Astrocyte (in vitro differentiated cells and primary cell): Measurements from ENCODE around the gene RAI2. TPM values are rescaled to one million over a fixed set of nuclear protein-coding genes. Genes with fewer than 3 reads are reported as not detected.
A peak's percentile ranks its signal among the peaks of the same experiment; 100 is the strongest.

ENCODE experiments used
- DNase-seq: peaks from one replicate; pipeline ENCODE4 v3.0.0-alpha.2; 2010; ENCODE audit warnings: low read depth
- FAIRE-seq: peaks from 2 replicates; lab custom pipeline; 2011; peaks lifted over from hg19 to GRCh38; lab: Jason Lieb, UNC
- H2AFZ ChIP-seq: 2 replicates; pipeline ENCODE4 v1.6.0; 2012; ENCODE audit warnings: low read depth, low read length, inconsistent platforms
- H3K27ac ChIP-seq: 2 replicates; pipeline ENCODE4 v1.5.1; 2011; ENCODE audit warnings: low read depth, low read length, inconsistent platforms
- H3K27me3 ChIP-seq: 2 replicates; pipeline ENCODE4 v1.6.0; 2011; ENCODE audit warnings: low read length, inconsistent platforms; ENCODE audit not compliant: insufficient read depth
- H3K36me3 ChIP-seq: 2 replicates; pipeline ENCODE4 v1.5.1; 2011; ENCODE audit warnings: low read length, inconsistent platforms; ENCODE audit not compliant: insufficient read depth
- H3K4me1 ChIP-seq: 2 replicates; pipeline ENCODE4 v1.5.1; 2011; ENCODE audit warnings: low read length, inconsistent platforms; ENCODE audit not compliant: insufficient read depth
- H3K4me2 ChIP-seq: 2 replicates; pipeline ENCODE4 v1.6.0; 2012; ENCODE audit warnings: low read length, inconsistent platforms
- H3K4me3 ChIP-seq: 2 replicates; pipeline ENCODE4 v1.5.1; 2011; ENCODE audit warnings: low read depth, mild to moderate bottlenecking, low read length, inconsistent platforms; ENCODE audit not compliant: insufficient read depth
- H3K79me2 ChIP-seq: 2 replicates; pipeline ENCODE4 v1.6.0; 2012; ENCODE audit warnings: mild to moderate bottlenecking, low read length, inconsistent platforms; ENCODE audit not compliant: insufficient read depth
- H3K9ac ChIP-seq: 2 replicates; pipeline ENCODE4 v1.6.0; 2012; ENCODE audit warnings: mild to moderate bottlenecking, low read length, inconsistent platforms
- H3K9me3 ChIP-seq: 2 replicates; pipeline ENCODE4 v1.5.1; 2012; ENCODE audit warnings: low read depth, mild to moderate bottlenecking, low read length, inconsistent platforms; ENCODE audit not compliant: insufficient read depth
- H4K20me1 ChIP-seq: 2 replicates; pipeline ENCODE4 v1.6.0; 2012; ENCODE audit warnings: low read length, inconsistent platforms; ENCODE audit not compliant: insufficient read depth
- H3K27ac Mint-ChIP-seq: one replicate; pipeline ENCODE4 v1.8.0; 2021; ENCODE audit warnings: mild to moderate bottlenecking, mixed read lengths; ENCODE audit not compliant: unreplicated experiment
- H3K27me3 Mint-ChIP-seq: one replicate; pipeline ENCODE4 v1.8.0; 2021; ENCODE audit warnings: low read depth, mixed read lengths; ENCODE audit not compliant: unreplicated experiment
- H3K36me3 Mint-ChIP-seq: one replicate; pipeline ENCODE4 v1.8.0; 2021; ENCODE audit warnings: low read depth, mixed read lengths; ENCODE audit not compliant: unreplicated experiment
- H3K4me1 Mint-ChIP-seq: one replicate; pipeline ENCODE4 v1.8.0; 2021; ENCODE audit warnings: low read depth, mixed read lengths; ENCODE audit not compliant: unreplicated experiment
- H3K4me3 Mint-ChIP-seq: one replicate; pipeline ENCODE4 v1.8.0; 2021; ENCODE audit warnings: mild to moderate bottlenecking, moderate library complexity, mixed read lengths; ENCODE audit not compliant: unreplicated experiment
- H3K9me3 Mint-ChIP-seq: one replicate; pipeline ENCODE4 v1.8.0; 2021; ENCODE audit warnings: mild to moderate bottlenecking, mixed read lengths; ENCODE audit not compliant: unreplicated experiment
- EZH2 ChIP-seq: IDR thresholded peaks from 2 replicates; pipeline ENCODE4 v1.6.1; 2012; ENCODE audit warnings: mild to moderate bottlenecking, low read length, inconsistent platforms; ENCODE audit not compliant: insufficient read depth
- total RNA-seq: library from RNA; stranded (reverse); gene quantifications from 2 replicates; pipeline ENCODE4 v1.2.1, GENCODE V29; 2021
- TF ChIP-seq, protein P1 (sequence below): IDR thresholded peaks from 2 replicates; pipeline ENCODE4 v1.5.1; 2011; ENCODE audit warnings: low read depth, mild to moderate bottlenecking, inconsistent platforms, low read length, moderate library complexity; ENCODE audit not compliant: insufficient read depth

Gene RAI2
- total RNA-seq, 1 donor from 2014 or later = 0.66 TPM

DNA sequence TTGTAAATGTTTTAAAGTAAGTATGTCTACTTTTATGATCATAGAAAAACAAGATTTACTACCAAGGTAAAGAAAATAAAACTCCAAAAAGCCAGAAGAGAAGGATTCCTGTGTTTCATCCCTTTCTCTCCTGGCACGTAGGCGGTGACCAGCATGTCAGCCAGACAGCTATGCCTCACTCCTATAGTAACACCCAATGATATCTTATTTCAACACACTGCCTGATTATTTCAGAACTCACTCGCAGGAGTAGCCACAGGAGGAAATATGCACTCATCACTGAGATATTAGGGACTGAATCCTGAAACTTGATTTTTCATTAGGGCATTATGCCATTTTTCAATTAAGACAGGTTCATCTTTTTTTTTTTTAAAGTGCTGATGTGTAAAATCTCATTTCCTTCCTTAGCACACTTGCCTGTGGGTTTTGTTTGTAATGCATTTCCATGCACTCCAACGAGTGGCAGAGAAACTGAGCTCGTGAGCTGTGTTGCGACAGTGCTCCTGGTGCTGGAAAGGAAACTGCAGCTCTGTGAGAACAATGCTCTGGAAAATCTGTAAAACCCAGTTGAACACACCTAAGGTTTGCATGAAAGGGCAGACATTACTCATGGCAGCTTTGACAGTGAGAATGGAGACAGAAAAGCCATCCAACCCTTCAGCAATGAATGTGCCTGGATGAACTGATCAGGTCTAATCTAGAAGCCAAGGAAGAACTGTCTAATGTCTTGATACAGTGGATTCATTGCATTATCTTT is 18.2 kb downstream of the RAI2 start:
- no peak for FAIRE-seq
- H3K9me3 Mint-ChIP-seq = no peaks in the 10 kb centered on the region
- Histone ChIP-seq H3K4me3 (no peak overlapping the region), H4K20me1 (no peaks in the 10 kb centered on the region), H3K4me1 (no peaks in the 10 kb centered on the region), H3K27ac (no peak overlapping the region), H3K27me3 (no peaks in the 10 kb centered on the region), H2AFZ (no peak overlapping the region), H3K9me3 (no peaks in the 10 kb centered on the region), H3K9ac (no peak overlapping the region), H3K4me2 (no peak overlapping the region), H3K36me3 (no peaks in the 10 kb centered on the region), H3K79me2 (no peaks in the 10 kb centered on the region)
- DNase-seq = no peak
- no peak for TF ChIP-seq EZH2
- TF ChIP-seq, protein P1, sequence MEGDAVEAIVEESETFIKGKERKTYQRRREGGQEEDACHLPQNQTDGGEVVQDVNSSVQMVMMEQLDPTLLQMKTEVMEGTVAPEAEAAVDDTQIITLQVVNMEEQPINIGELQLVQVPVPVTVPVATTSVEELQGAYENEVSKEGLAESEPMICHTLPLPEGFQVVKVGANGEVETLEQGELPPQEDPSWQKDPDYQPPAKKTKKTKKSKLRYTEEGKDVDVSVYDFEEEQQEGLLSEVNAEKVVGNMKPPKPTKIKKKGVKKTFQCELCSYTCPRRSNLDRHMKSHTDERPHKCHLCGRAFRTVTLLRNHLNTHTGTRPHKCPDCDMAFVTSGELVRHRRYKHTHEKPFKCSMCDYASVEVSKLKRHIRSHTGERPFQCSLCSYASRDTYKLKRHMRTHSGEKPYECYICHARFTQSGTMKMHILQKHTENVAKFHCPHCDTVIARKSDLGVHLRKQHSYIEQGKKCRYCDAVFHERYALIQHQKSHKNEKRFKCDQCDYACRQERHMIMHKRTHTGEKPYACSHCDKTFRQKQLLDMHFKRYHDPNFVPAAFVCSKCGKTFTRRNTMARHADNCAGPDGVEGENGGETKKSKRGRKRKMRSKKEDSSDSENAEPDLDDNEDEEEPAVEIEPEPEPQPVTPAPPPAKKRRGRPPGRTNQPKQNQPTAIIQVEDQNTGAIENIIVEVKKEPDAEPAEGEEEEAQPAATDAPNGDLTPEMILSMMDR = no peak
- peaks cover 2% of the 10 kb centered on the region for H3K4me1 Mint-ChIP-seq
- H3K27me3 Mint-ChIP-seq = peaks cover 5% of the 10 kb centered on the region
- H3K36me3 Mint-ChIP-seq = no peaks in the 10 kb centered on the region
- H3K4me3 Mint-ChIP-seq = no peak overlapping the region
- H3K27ac Mint-ChIP-seq = no peak overlapping the region

DNA sequence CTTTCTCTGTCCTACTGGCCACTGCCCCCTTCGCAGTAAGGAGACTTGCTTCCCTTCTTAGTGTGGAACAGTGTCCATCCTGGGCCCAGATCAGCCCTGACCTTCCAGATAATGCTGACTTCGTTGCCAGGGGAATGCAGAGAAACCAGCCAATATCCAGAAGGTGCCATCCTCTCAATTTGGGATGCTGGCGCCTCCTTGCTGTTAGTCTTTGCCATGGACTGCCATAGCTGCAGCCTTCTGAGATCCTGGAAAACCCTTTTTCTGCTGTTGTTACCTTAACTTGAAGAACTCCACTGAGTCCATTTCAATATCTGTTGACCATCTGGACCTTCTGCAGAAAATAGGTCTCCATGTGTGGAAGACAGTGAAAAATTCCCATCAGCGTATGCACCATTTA is 21.8 kb downstream of the RAI2 start:
- H3K4me1 ChIP-seq = no peaks in the 10 kb centered on the region
- H3K9me3 Mint-ChIP-seq = no peaks in the 10 kb centered on the region
- no peaks in the 10 kb centered on the region for H3K36me3 ChIP-seq
- no peak for FAIRE-seq
- TF ChIP-seq, protein P1 = no peak
- no peak for TF ChIP-seq EZH2
- peaks cover 8% of the 10 kb centered on the region for H3K27me3 Mint-ChIP-seq
- no peaks in the 10 kb centered on the region for H3K27me3 ChIP-seq
- no peak overlapping the region for H3K27ac ChIP-seq
- H3K79me2 ChIP-seq = no peaks in the 10 kb centered on the region
- H2AFZ ChIP-seq = no peak overlapping the region
- no peak overlapping the region for H3K27ac Mint-ChIP-seq
- no peak overlapping the region for H3K4me3 Mint-ChIP-seq
- no peaks in the 10 kb centered on the region for H3K9me3 ChIP-seq
- DNase-seq = no peak
- no peaks in the 10 kb centered on the region for H3K36me3 Mint-ChIP-seq
- H3K4me3 ChIP-seq = no peak overlapping the region
- H3K9ac ChIP-seq = no peak overlapping the region
- H3K4me1 Mint-ChIP-seq = peaks cover 2% of the 10 kb centered on the region
- no peak overlapping the region for H3K4me2 ChIP-seq
- H4K20me1 ChIP-seq = no peaks in the 10 kb centered on the region

DNA sequence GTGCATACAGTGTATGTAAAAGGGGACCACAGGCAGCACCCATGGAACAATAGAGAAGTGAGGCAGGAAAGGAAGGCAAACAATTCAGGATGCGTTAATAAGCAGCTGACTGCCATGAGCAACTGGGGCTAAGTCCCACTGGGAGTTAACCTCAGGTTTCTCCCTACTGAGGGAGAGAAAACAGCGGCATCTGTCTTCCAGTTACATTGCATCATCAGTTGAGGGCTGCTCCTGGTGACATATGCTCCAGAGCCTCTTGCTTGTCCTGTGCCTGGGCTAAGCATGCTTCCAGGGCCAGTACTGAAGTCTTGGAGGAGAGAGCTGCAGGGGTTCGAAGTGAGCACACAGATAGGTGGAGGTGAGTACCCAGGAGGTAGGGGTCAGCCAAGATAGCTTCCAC is 24.3 kb downstream of the RAI2 start:
- Histone ChIP-seq H3K79me2 (no peaks in the 10 kb centered on the region), H3K4me3 (no peak overlapping the region), H3K4me2 (no peak overlapping the region), H3K27me3 (no peaks in the 10 kb centered on the region), H3K9me3 (no peaks in the 10 kb centered on the region), H3K27ac (no peak overlapping the region), H3K36me3 (no peaks in the 10 kb centered on the region), H3K9ac (no peak overlapping the region), H3K4me1 (no peaks in the 10 kb centered on the region), H4K20me1 (no peaks in the 10 kb centered on the region), H2AFZ (no peak overlapping the region)
- no peak overlapping the region for H3K4me3 Mint-ChIP-seq
- no peaks in the 10 kb centered on the region for H3K9me3 Mint-ChIP-seq
- DNase-seq = no peak
- no peaks in the 10 kb centered on the region for H3K36me3 Mint-ChIP-seq
- TF ChIP-seq EZH2 = no peak
- TF ChIP-seq, protein P1 = no peak
- peak; percentile 34 for FAIRE-seq
- peaks cover 13% of the 10 kb centered on the region for H3K27me3 Mint-ChIP-seq
- no peaks in the 10 kb centered on the region for H3K4me1 Mint-ChIP-seq
- H3K27ac Mint-ChIP-seq = no peak overlapping the region
